ENCODE measurements around the gene FNTB.
"Not testable (repeated sequence)": the region's sequence is repeated elsewhere in the genome, so short reads cannot be mapped to it uniquely, and the experiment has no call there.

FNTB gene

GRCh38 chr14:65054471-65055085, 67.9 kb downstream of the FNTB start:
- DNase-seq, result no peak

GRCh38 chr14:65057695-65058094, 71.0 kb downstream of the FNTB start:
- no peak for DNase-seq

GRCh38 chr14:65062096-65063075, 75.7 kb downstream of the FNTB start:
- peak; percentile 44 for DNase-seq

- no peak for DNase-seq
Observed at GRCh38 chr14:65065719-65066118, 79.0 kb downstream of the FNTB start.

- no peak for DNase-seq
Observed at GRCh38 chr14:65069874-65070413, 83.2 kb downstream of the FNTB start.

- no peak for DNase-seq
Observed at GRCh38 chr14:65070471-65070976, 83.8 kb downstream of the FNTB start.

- DNase-seq, result no peak
Observed at GRCh38 chr14:65071544-65071943, 84.8 kb downstream of the FNTB start.

GRCh38 chr14:65072256-65072655, 85.6 kb downstream of the FNTB start:
- no peak for DNase-seq

- DNase-seq, result no peak
Observed at GRCh38 chr14:65072937-65073336, 86.2 kb downstream of the FNTB start.

GRCh38 chr14:65073605-65074201, 87.0 kb downstream of the FNTB start:
- DNase-seq, result no peak

GRCh38 chr14:65074449-65075150, 87.9 kb downstream of the FNTB start:
- no peak for DNase-seq

GRCh38 chr14:65075628-65076325, 89.1 kb downstream of the FNTB start:
- no peak for DNase-seq

GRCh38 chr14:65077318-65077717, 90.6 kb downstream of the FNTB start:
- no peak for DNase-seq

GRCh38 chr14:65079201-65079600, 92.5 kb downstream of the FNTB start:
- DNase-seq, result no peak

GRCh38 chr14:65079768-65080167, 93.1 kb downstream of the FNTB start:
- no peak for DNase-seq

GRCh38 chr14:65080960-65081747, 94.5 kb downstream of the FNTB start:
- no peak for DNase-seq

GRCh38 chr14:65082930-65083329, 96.2 kb downstream of the FNTB start:
- DNase-seq, result no peak

- no peak for DNase-seq
Observed at GRCh38 chr14:65084554-65085505, 98.1 kb downstream of the FNTB start.

- DNase-seq, result not testable (repeated sequence)
Observed at GRCh38 chr14:65086686-65087085, 100.0 kb downstream of the FNTB start.

GRCh38 chr14:65087835-65088234, 101.1 kb downstream of the FNTB start:
- not testable (repeated sequence) for DNase-seq

Data from activated CD8-positive, alpha-beta memory T cell treated with anti-CD3 and anti-CD28 coated beads for 24 hours (primary cell).